Neuronal stem cell (in vitro differentiated cells): ENCODE measurements around the gene FRY.
"Not testable (repeated sequence)": the region's sequence is repeated elsewhere in the genome, so short reads cannot be mapped to it uniquely, and the experiment has no call there.

Source experiments
- DNase-seq: peaks from one replicate; pipeline ENCODE4 v3.0.0-alpha.2; 2013; ENCODE audit warnings: low spot score
- H2AFZ ChIP-seq: one replicate; pipeline ENCODE4 v1.6.1; 2013; ENCODE audit warnings: mild to moderate bottlenecking, low read length, inconsistent platforms
- H2AK5ac ChIP-seq: 2 replicates; pipeline ENCODE4 v1.6.1; 2013; ENCODE audit warnings: low read depth, mild to moderate bottlenecking, inconsistent platforms, low read length, moderate library complexity, mixed read lengths
- H2BK120ac ChIP-seq: 2 replicates; pipeline ENCODE4 v1.6.1; 2013; ENCODE audit warnings: low read depth, mild to moderate bottlenecking, inconsistent platforms, low read length, moderate library complexity, mixed read lengths
- H2BK12ac ChIP-seq: one replicate; pipeline ENCODE4 v1.6.1; 2013; ENCODE audit warnings: low read length, inconsistent platforms
- H2BK15ac ChIP-seq: 2 replicates; pipeline ENCODE4 v1.6.1; 2013; ENCODE audit warnings: mild to moderate bottlenecking, low read length, inconsistent platforms, mixed read lengths
- H2BK5ac ChIP-seq: one replicate; pipeline ENCODE4 v1.6.1; 2013; ENCODE audit warnings: inconsistent platforms, mild to moderate bottlenecking, low read length, moderate library complexity
- H3K14ac ChIP-seq: one replicate; pipeline ENCODE4 v1.6.1; 2013; ENCODE audit warnings: low read length, inconsistent platforms
- H3K18ac ChIP-seq: 2 replicates; pipeline ENCODE4 v1.6.1; 2013; ENCODE audit warnings: low read length, inconsistent platforms
- H3K23ac ChIP-seq: 2 replicates; pipeline ENCODE4 v1.6.1; 2013; ENCODE audit warnings: low read depth, mild to moderate bottlenecking, mixed read lengths, low read length, inconsistent platforms; ENCODE audit not compliant: poor library complexity
- H3K27ac ChIP-seq: replicated peaks from 3 replicates; pipeline ENCODE4 v1.5.1; 2013; ENCODE audit warnings: low read length, inconsistent platforms
- H3K27me3 ChIP-seq, 3 experiments: 2 replicates each; pipeline ENCODE4 v1.6.1; 2013; ENCODE audit warnings: low read length in 3 of 3, mild to moderate bottlenecking in 2 of 3, inconsistent platforms in 1 of 3, low read depth in 1 of 3, mixed read lengths in 1 of 3, moderate library complexity in 1 of 3; ENCODE audit not compliant: control insufficient read depth in 3 of 3, insufficient read depth in 3 of 3
- H3K36me3 ChIP-seq, 2 donors: replicated peaks in 1 of 2; 2 replicates each; pipeline ENCODE4 v1.6.1; 2013; ENCODE audit warnings: low read length in 2 of 2; ENCODE audit not compliant: control insufficient read depth in 2 of 2, insufficient read depth in 2 of 2
- H3K4ac ChIP-seq: 2 replicates; pipeline ENCODE4 v1.6.1; 2013; ENCODE audit warnings: inconsistent platforms, mild to moderate bottlenecking, low read length, moderate library complexity
- H3K4me1 ChIP-seq, 2 donors: 1 replicate in 1 of 2; 2 replicates in 1 of 2; pipeline ENCODE4 v1.6.1; 2013; ENCODE audit warnings: low read length in 2 of 2, low read depth in 1 of 2; ENCODE audit not compliant: control insufficient read depth in 2 of 2, insufficient read depth in 1 of 2
- H3K4me2 ChIP-seq: one replicate; pipeline ENCODE4 v1.6.1; 2013; ENCODE audit warnings: mild to moderate bottlenecking, low read length, inconsistent platforms; ENCODE audit not compliant: insufficient read depth, poor library complexity, severe bottlenecking
- H3K4me3 ChIP-seq, 2 donors: 2 replicates each; pipeline ENCODE4 v1.5.1; 2013; ENCODE audit warnings: low read length in 2 of 2, mild to moderate bottlenecking in 2 of 2, inconsistent platforms in 1 of 2, moderate library complexity in 1 of 2
- H3K79me1 ChIP-seq: one replicate; pipeline ENCODE4 v1.6.1; 2013; ENCODE audit warnings: low read depth, mild to moderate bottlenecking, inconsistent platforms, low read length, moderate library complexity
- H3K9ac ChIP-seq: one replicate; pipeline ENCODE4 v1.6.1; 2013; ENCODE audit warnings: mild to moderate bottlenecking, low read depth, low read length, inconsistent platforms; ENCODE audit not compliant: poor library complexity
- H3K9me3 ChIP-seq, 2 donors: replicated peaks in 1 of 2; 2 replicates each; pipeline versions ENCODE3 to v1.6.1; 2013; ENCODE audit warnings: low read length in 2 of 2, mild to moderate bottlenecking in 2 of 2, inconsistent platforms in 1 of 2, low read depth in 1 of 2, mixed read lengths in 1 of 2, moderate library complexity in 1 of 2; ENCODE audit not compliant: control insufficient read depth in 2 of 2, insufficient read depth in 1 of 2
- H4K8ac ChIP-seq: one replicate; pipeline ENCODE4 v1.6.1; 2013; ENCODE audit warnings: low read depth, mild to moderate bottlenecking, inconsistent platforms, low read length, moderate library complexity
- H4K91ac ChIP-seq: one replicate; pipeline ENCODE4 v1.6.1; 2013; ENCODE audit warnings: low read length, low read depth, mild to moderate bottlenecking, inconsistent platforms; ENCODE audit not compliant: poor library complexity
- WGBS, 2 donors: extraction: QIAGEN DNeasy Blood & Tissue Kit; methylation state at CpG; one replicate each; pipeline ENCODE4 v1.1.7; 2013; ENCODE audit warnings: missing lambda C conversion rate in 2 of 2, mixed read lengths in 1 of 2; ENCODE audit not compliant: insufficient read length in 2 of 2, insufficient replicate concordance in 1 of 2; ENCODE audit errors: extremely low coverage in 2 of 2; 5-methylcytosine and 5-hydroxymethylcytosine counted together

Gene FRY

GRCh38 chr13:31996601-31997000 is 35.0 kb upstream of the FRY start:
- Histone ChIP-seq H3K27ac (no peak overlapping the region), H3K18ac (no peak overlapping the region), H3K36me3 (no peaks in the 10 kb centered on the region), H4K8ac (no peak overlapping the region), H2AFZ (no peak overlapping the region), H3K4me1 (peaks cover 0 to 4% of the 10 kb centered on the region in 2 donors), H3K4me3 (no peak overlapping the region), H2BK15ac (no peak overlapping the region), H2AK5ac (no peak overlapping the region), H2BK5ac (no peak overlapping the region), H3K9me3 (peaks cover 0 to 2% of the 10 kb centered on the region in 2 donors), H3K27me3 (no peaks in the 10 kb centered on the region), H3K9ac (no peak overlapping the region), H2BK120ac (no peak overlapping the region), H2BK12ac (no peak overlapping the region), H4K91ac (no peak overlapping the region), H3K79me1 (no peaks in the 10 kb centered on the region), H3K14ac (no peak overlapping the region), H3K4me2 (no peak overlapping the region), H3K4ac (no peak overlapping the region), H3K23ac (no peak overlapping the region)
- no CpG with 5 or more reads among the region's 2 CpGs for WGBS, 2 donors
- no peak for DNase-seq

GRCh38 chr13:31997641-31998040 is 33.9 kb upstream of the FRY start:
- Histone ChIP-seq H2BK120ac (no peak overlapping the region), H3K27ac (no peak overlapping the region)
- no CpG with 5 or more reads among the region's 1 CpG for WGBS, 2 donors

GRCh38 chr13:31998131-31998530 is 33.4 kb upstream of the FRY start:
- no peak overlapping the region for H3K4me3 ChIP-seq

More at GRCh38 chr13:31997641-31998040, 33.9 kb upstream of the FRY start:
- H2BK12ac ChIP-seq: no peak overlapping the region
- H3K36me3 ChIP-seq: no peaks in the 10 kb centered on the region
- no peak overlapping the region for H3K4ac ChIP-seq
- H2AK5ac ChIP-seq: no peak overlapping the region
- no peak overlapping the region for H2AFZ ChIP-seq
- no peak overlapping the region for H3K23ac ChIP-seq
- H4K91ac ChIP-seq: no peak overlapping the region
- H2BK15ac ChIP-seq: no peak overlapping the region
- no peaks in the 10 kb centered on the region for H3K27me3 ChIP-seq
- H2BK5ac ChIP-seq: no peak overlapping the region
- peaks cover 0 to 2% of the 10 kb centered on the region in 2 donors for H3K9me3 ChIP-seq
- no peak overlapping the region for H4K8ac ChIP-seq
- H3K14ac ChIP-seq: no peak overlapping the region
- peaks cover 0 to 6% of the 10 kb centered on the region in 2 donors for H3K4me1 ChIP-seq
- no peak for DNase-seq
- H3K9ac ChIP-seq: no peak overlapping the region
- H3K4me2 ChIP-seq: no peak overlapping the region
- no peak overlapping the region for H3K4me3 ChIP-seq
- H3K18ac ChIP-seq: peak overlapping the region; percentile 59
- H3K79me1 ChIP-seq: no peaks in the 10 kb centered on the region

GRCh38 chr13:32000754-32001153 is 30.8 kb upstream of the FRY start:
- DNase-seq, H2BK5ac ChIP-seq, H2AK5ac ChIP-seq, H4K91ac ChIP-seq, H3K14ac ChIP-seq, H2AFZ ChIP-seq, H3K36me3 ChIP-seq, H3K9me3 ChIP-seq, H3K4me2 ChIP-seq, H3K27me3 ChIP-seq, H3K27ac ChIP-seq, H2BK15ac ChIP-seq, H3K18ac ChIP-seq, H4K8ac ChIP-seq, H2BK12ac ChIP-seq, H3K4me3 ChIP-seq, H2BK120ac ChIP-seq, H3K9ac ChIP-seq, H3K23ac ChIP-seq, H3K4ac ChIP-seq, H3K79me1 ChIP-seq, H3K4me1 ChIP-seq: not testable (repeated sequence)
- no CpG with 5 or more reads among the region's 7 CpGs for WGBS, 2 donors

More at GRCh38 chr13:31998131-31998530, 33.4 kb upstream of the FRY start:
- no peak overlapping the region for H2BK120ac ChIP-seq
- H2BK12ac ChIP-seq: no peak overlapping the region
- peaks cover 0 to 2% of the 10 kb centered on the region in 2 donors for H3K9me3 ChIP-seq
- no peak overlapping the region for H3K4ac ChIP-seq
- WGBS, 2 donors: no CpG with 5 or more reads among the region's 6 CpGs
- no peak overlapping the region for H2BK15ac ChIP-seq
- H3K27ac ChIP-seq: no peak overlapping the region
- no peak overlapping the region for H2AK5ac ChIP-seq
- H3K9ac ChIP-seq: no peak overlapping the region
- peaks cover 0 to 6% of the 10 kb centered on the region in 2 donors for H3K4me1 ChIP-seq
- no peak overlapping the region for H2BK5ac ChIP-seq
- no peak for DNase-seq
- no peak overlapping the region for H3K14ac ChIP-seq
- no peaks in the 10 kb centered on the region for H3K36me3 ChIP-seq
- H3K79me1 ChIP-seq: no peaks in the 10 kb centered on the region
- no peak overlapping the region for H4K8ac ChIP-seq
- no peak overlapping the region for H4K91ac ChIP-seq
- H2AFZ ChIP-seq: no peak overlapping the region
- no peaks in the 10 kb centered on the region for H3K27me3 ChIP-seq
- H3K18ac ChIP-seq: no peak overlapping the region
- H3K4me2 ChIP-seq: no peak overlapping the region
- H3K23ac ChIP-seq: no peak overlapping the region
